ENCODE results near the gene NOTCH4. TPM values are rescaled to one million over a fixed set of nuclear protein-coding genes. Genes with fewer than 3 reads are reported as not detected.
A peak's percentile ranks its signal among the peaks of the same experiment; 100 is the strongest.

Gene NOTCH4
- total and polyA plus RNA-seq, 9 of the 15 experiments (the other 6 are each of a cell fraction or from before 2014, with no cell fraction given): 0.24 to 4.3 (median 1.7) TPM

DNA sequence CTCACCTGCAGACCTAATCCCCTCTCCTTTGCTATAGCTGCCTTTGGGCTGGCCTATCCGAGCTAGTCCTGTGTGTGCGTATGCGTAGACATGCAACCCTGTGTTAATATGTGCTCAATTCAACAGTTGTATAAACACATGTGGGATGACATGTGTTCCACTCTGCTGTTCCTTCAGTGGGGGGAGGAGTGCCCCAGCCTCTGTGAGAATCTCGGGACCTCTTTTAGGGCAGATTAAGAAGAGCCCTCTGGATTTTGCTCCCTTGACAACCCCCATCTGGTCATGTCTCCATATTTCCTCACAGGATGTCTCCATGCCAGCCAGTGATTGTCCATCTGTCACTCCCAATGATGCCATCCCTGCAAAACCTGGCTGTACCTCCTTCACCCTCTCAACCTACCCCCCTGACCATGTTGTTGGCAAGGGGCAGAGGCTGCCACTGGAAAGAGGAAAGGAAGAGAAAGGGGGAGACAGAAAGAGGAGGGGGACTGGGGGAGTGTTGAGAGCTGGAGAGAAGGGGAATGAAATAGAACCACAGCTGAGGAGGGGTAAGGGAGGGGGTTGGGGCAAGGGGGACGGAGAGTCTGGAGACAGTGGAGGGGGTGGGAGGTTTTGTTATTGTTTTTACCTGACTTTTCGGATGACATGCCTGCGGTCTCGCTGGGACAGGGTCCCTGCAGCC, 72.5 kb downstream of the NOTCH4 start:
- peak; percentile 67 for FAIRE-seq
- no peaks in the 10 kb centered on the region for H4K20me1 ChIP-seq (replicated peaks; ENCODE audit: control insufficient read depth, insufficient read depth, low read length)
- peaks cover 12% of the 10 kb centered on the region for H3K36me3 ChIP-seq (ENCODE audit: control insufficient read depth, insufficient read depth, low read length)
- intact Hi-C loops (cut with micrococcal nuclease): no loop called here
- H3K27me3 ChIP-seq (ENCODE audit: control insufficient read depth in 2 of 2, insufficient read depth in 2 of 2, low read length in 2 of 2): no peaks in the 10 kb centered on the region
- H3K9me1 ChIP-seq (ENCODE audit: control insufficient read depth, insufficient read depth, low read length): no peaks in the 10 kb centered on the region
- 57% methylated on average over 6 of the region's 8 CpGs for WGBS (ENCODE audit: insufficient coverage, low coverage, missing lambda C conversion rate)
- in situ Hi-C loops (cut with MboI): no loop called here
- H3K4me3 ChIP-seq: no peak overlapping the region
- CTCF ChIA-PET (ENCODE audit: low intra/inter-chr PET ratio): no interaction called here
- no peak overlapping the region for H3K27ac ChIP-seq (ENCODE audit: extremely low read depth, low read depth, low read length)
- no peak for DNase-seq (ENCODE audit: extremely low read depth in 1 of 4, low spot score in 3 of 4)
- no peak overlapping the region for H2AFZ ChIP-seq (ENCODE audit: low read depth, low read length)
- peaks cover 31 to 65% of the 10 kb centered on the region in 2 experiments for H3K4me1 ChIP-seq (replicated peaks in 1 of 2; ENCODE audit: control insufficient read depth in 2 of 2, insufficient read depth in 2 of 2, low read length in 2 of 2)
- no peak overlapping the region for H3K4me2 ChIP-seq (ENCODE audit: insufficient read depth, low read length)
- POLR2A ChIA-PET: interaction anchor here (0.6 to 2.1 kb wide), 5 partner anchors 12 to 60 kb away, joined by 3 to 7 read pairs (median 4); partner anchors contain the start of gene FKBPL
- no peak for ATAC-seq
- no peak overlapping the region; a peak in 1 of 4 replicates for H3K9ac ChIP-seq (ENCODE audit: insufficient read depth in 1 of 2, low read depth in 2 of 2, low read length in 2 of 2)
- H3K79me2 ChIP-seq (ENCODE audit: control insufficient read depth, insufficient read depth, low read length): peaks cover 39% of the 10 kb centered on the region
- no peaks in the 10 kb centered on the region for H3K9me3 ChIP-seq (replicated peaks; ENCODE audit: control insufficient read depth, insufficient read depth, low read depth, low read length)
- TF ChIP-seq ARID1B (IDR thresholded peaks at IDR 0.05): no peak
- TF ChIP-seq ARID4B (CRISPR knock-in tag; IDR thresholded peaks at IDR 0.05): 0 out of 2 replicates have a peak, but pooled peaks have one; percentile 25
- no TSS peak for BruUV-seq (replicated peaks)

All from K562 (cell line).